Neural crest cell (in vitro differentiated cells): ENCODE measurements around the gene UFSP2. TPM values are rescaled to one million over a fixed set of nuclear protein-coding genes. Genes with fewer than 3 reads are reported as not detected.

Experiments
- DNase-seq: peaks from one replicate; pipeline ENCODE4 v3.0.0; 2021; ENCODE audit warnings: low read depth, mixed read lengths, low spot score
- H3K27ac Mint-ChIP-seq: one replicate; pipeline ENCODE4 v1.8.0; 2021; ENCODE audit warnings: mild to moderate bottlenecking, mixed read lengths; ENCODE audit not compliant: unreplicated experiment
- H3K27me3 Mint-ChIP-seq: 2 replicates; pipeline ENCODE4 v1.8.0; 2021; ENCODE audit warnings: low read depth, mild to moderate bottlenecking, mixed read lengths
- H3K36me3 Mint-ChIP-seq: 2 replicates; pipeline ENCODE4 v1.8.0; 2021; ENCODE audit warnings: low read depth, mild to moderate bottlenecking, mixed read lengths
- H3K4me1 Mint-ChIP-seq: 2 replicates; pipeline ENCODE4 v1.8.0; 2021; ENCODE audit warnings: mixed read lengths
- H3K4me3 Mint-ChIP-seq: one replicate; pipeline ENCODE4 v1.8.0; 2021; ENCODE audit warnings: mild to moderate bottlenecking, mixed read lengths
- H3K9me3 Mint-ChIP-seq: 2 replicates; pipeline ENCODE4 v1.8.0; 2021; ENCODE audit warnings: mixed read lengths
- long read RNA-seq: library from polyadenylated mRNA; unstranded; transcript quantifications from one replicate; pipeline ENCODE4 v2.0.0, GENCODE V29; 2020
- total RNA-seq: library from RNA; stranded (reverse); gene quantifications from 2 replicates; pipeline ENCODE4 v1.2.1, GENCODE V29; 2021
- TF ChIP-seq, protein P1 (sequence below): fragments of 200-600 bp; sonication (generic); conservative IDR thresholded peaks from 2 replicates; pipeline ENCODE4 v1.5.0; 2021; ENCODE audit warnings: antibody characterized with exemption, mild to moderate bottlenecking

The UFSP2 gene, protein sequence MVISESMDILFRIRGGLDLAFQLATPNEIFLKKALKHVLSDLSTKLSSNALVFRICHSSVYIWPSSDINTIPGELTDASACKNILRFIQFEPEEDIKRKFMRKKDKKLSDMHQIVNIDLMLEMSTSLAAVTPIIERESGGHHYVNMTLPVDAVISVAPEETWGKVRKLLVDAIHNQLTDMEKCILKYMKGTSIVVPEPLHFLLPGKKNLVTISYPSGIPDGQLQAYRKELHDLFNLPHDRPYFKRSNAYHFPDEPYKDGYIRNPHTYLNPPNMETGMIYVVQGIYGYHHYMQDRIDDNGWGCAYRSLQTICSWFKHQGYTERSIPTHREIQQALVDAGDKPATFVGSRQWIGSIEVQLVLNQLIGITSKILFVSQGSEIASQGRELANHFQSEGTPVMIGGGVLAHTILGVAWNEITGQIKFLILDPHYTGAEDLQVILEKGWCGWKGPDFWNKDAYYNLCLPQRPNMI
- 26.5 and 28.6 TPM in 2 replicates for total RNA-seq
- long read RNA-seq, transcript UFSP2-201 (12 exons, 1,630 nt) = major isoform, 115 of 128 reads
- long read RNA-seq, partial matches to known transcripts = 5 of 128 reads
- long read RNA-seq, other reads (novel, unspliced or antisense) = 8 of 128 reads

GRCh38 chr4:185425647-185426352, at the start of gene UFSP2:
Gene UFSP2 (minus strand): TSS chr4:185425964. CDS start chr4:185425868, 96 bp downstream.
- peaks cover 20% of the 10 kb centered on the region for H3K4me1 Mint-ChIP-seq
- H3K36me3 Mint-ChIP-seq = no peaks in the 10 kb centered on the region
- H3K27ac Mint-ChIP-seq = peak within 1 kb of the TSS; percentile 100
- TF ChIP-seq, protein P1, sequence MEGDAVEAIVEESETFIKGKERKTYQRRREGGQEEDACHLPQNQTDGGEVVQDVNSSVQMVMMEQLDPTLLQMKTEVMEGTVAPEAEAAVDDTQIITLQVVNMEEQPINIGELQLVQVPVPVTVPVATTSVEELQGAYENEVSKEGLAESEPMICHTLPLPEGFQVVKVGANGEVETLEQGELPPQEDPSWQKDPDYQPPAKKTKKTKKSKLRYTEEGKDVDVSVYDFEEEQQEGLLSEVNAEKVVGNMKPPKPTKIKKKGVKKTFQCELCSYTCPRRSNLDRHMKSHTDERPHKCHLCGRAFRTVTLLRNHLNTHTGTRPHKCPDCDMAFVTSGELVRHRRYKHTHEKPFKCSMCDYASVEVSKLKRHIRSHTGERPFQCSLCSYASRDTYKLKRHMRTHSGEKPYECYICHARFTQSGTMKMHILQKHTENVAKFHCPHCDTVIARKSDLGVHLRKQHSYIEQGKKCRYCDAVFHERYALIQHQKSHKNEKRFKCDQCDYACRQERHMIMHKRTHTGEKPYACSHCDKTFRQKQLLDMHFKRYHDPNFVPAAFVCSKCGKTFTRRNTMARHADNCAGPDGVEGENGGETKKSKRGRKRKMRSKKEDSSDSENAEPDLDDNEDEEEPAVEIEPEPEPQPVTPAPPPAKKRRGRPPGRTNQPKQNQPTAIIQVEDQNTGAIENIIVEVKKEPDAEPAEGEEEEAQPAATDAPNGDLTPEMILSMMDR = no peak
- H3K4me3 Mint-ChIP-seq = peak within 1 kb of the TSS; percentile 85
- peak; percentile 86 for DNase-seq
- H3K27me3 Mint-ChIP-seq = no peaks in the 10 kb centered on the region
- H3K9me3 Mint-ChIP-seq = no peaks in the 10 kb centered on the region

DNA sequence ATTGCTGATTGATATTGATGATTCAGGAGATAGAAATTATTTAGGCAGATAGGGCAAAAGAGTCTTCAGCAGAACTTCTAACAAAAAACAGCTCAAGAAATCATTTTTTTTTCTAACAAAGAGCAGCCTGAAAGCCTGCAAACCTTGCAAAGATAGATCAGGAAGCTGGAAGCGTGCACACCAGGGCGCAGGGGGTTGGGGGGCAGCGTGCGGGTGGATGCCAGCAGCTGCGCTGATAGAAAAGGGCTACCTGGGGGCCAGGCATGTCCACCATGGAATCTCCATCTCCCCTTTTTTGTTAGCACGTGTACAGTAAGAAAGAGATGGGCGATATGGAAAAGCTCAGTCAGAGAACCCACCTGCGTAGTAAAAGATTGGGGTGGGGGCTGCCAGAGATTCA, 47.5 kb upstream of the UFSP2 start:
- TF ChIP-seq, protein P1 = no peak
- Mint-ChIP-seq H3K27me3 (peaks cover 37% of the 10 kb centered on the region), H3K4me1 (peaks cover 9% of the 10 kb centered on the region), H3K9me3 (peaks cover 3% of the 10 kb centered on the region), H3K27ac (no peak overlapping the region), H3K4me3 (peak overlapping the region; percentile 57), H3K36me3 (no peaks in the 10 kb centered on the region)
- no peak for DNase-seq

GRCh38 chr4:185472103-185472542, 46.4 kb upstream of the UFSP2 start:
- H3K36me3 Mint-ChIP-seq = no peaks in the 10 kb centered on the region
- TF ChIP-seq, protein P1 = no peak
- peaks cover 3% of the 10 kb centered on the region for H3K9me3 Mint-ChIP-seq
- DNase-seq = no peak
- H3K27me3 Mint-ChIP-seq = peaks cover 42% of the 10 kb centered on the region
- H3K27ac Mint-ChIP-seq = no peak overlapping the region
- peaks cover 9% of the 10 kb centered on the region for H3K4me1 Mint-ChIP-seq
- peak overlapping the region; percentile 88 for H3K4me3 Mint-ChIP-seq

DNA sequence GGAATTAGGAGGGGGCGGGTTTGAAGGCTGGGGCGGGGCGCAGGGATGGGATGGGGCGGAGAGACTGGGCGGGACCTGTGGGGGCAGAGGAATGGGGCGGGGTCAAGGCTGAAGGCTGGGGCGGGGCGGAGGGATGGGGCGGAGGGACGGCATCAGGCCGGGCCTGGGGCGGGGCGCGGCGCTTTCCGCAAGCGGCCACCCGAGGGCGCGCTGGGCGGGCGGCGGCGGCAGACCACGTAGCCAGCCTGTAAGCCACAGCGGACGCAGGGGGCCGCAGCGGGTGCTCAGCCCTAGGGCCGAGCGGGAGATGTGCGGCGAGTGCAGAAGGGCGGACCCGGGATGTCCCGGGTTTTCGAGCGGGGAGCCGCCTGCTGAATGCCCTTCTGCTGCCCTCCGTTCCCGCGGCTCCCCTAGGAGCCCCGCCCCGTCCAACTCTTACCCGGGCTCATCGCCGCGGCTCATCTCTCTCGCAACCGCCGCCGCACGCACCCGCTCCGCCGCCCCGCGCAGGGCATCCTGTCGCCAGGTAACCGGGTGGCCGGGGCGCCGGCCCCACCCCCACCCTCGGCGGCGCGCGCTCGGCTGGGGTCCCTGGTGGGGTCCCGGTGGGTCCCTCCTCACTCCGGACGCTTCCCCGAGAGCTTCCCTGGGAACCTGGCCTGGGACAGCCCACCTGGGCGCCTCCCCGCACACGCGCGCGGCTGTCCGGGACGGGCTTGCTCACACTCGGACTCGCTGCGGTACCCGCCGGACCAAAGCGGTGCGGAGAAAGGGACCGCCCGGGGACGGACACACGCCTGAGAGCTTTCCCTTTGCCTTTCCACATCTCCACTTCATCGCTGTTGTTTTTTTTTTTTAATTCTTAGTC, 45.7 kb upstream of the UFSP2 start, which contains the start of gene CCDC110:
Gene CCDC110, minus strand, starts transcription at position 499 of the 868 bp plus-strand sequence. Its CDS starts 50 bp downstream, at position 449.
- Mint-ChIP-seq H3K4me3 (peak within 1 kb of the TSS; percentile 88), H3K27me3 (peaks cover 46% of the 10 kb centered on the region), H3K27ac (no peak within 1 kb of the TSS), H3K4me1 (peaks cover 9% of the 10 kb centered on the region), H3K36me3 (no peaks in the 10 kb centered on the region), H3K9me3 (peaks cover 3% of the 10 kb centered on the region)
- TF ChIP-seq, protein P1 = peak; percentile 73
- peak; percentile 81 for DNase-seq
